GM23338 (cell line): ENCODE results near the gene PTPRO. TPM values are rescaled to one million over a fixed set of nuclear protein-coding genes. Genes with fewer than 3 reads are reported as not detected.

Experiments used
- ATAC-seq: fragments of 200-7000 bp; cut with Tn5 transposase; 3 replicates; pipeline ENCODE4 v1.9.1; 2020
- DNase-seq: peaks from one replicate; pipeline ENCODE4 v3.0.0-alpha.2; 2015; ENCODE audit warnings: low spot score
- H2AFZ ChIP-seq: fragments of 200-600 bp; sonication (generic); 2 replicates; pipeline ENCODE4 v1.8.0; 2016; ENCODE audit warnings: antibody characterized with exemption, mild to moderate bottlenecking, moderate library complexity
- H3F3A ChIP-seq: fragments of 200-600 bp; sonication (generic); replicated peaks from 2 replicates; pipeline ENCODE4 v1.8.0; 2017; ENCODE audit warnings: antibody characterized with exemption, mixed run types, low read depth
- H3K27ac ChIP-seq: fragments of 200-600 bp; sonication (generic); 2 replicates; pipeline ENCODE4 v1.6.1; 2016; ENCODE audit warnings: low read depth
- H3K27me3 ChIP-seq: fragments of 200-600 bp; sonication (generic); 2 replicates; pipeline ENCODE4 v1.8.0; 2016; ENCODE audit warnings: mild to moderate bottlenecking, mixed run types, moderate library complexity; ENCODE audit not compliant: insufficient read depth
- H3K36me3 ChIP-seq: fragments of 200-600 bp; sonication (generic); 2 replicates; pipeline ENCODE4 v1.8.0; 2016; ENCODE audit warnings: mild to moderate bottlenecking; ENCODE audit not compliant: insufficient read depth
- H3K4me1 ChIP-seq: fragments of 200-600 bp; sonication (generic); 2 replicates; pipeline ENCODE4 v1.8.0; 2016; ENCODE audit warnings: mild to moderate bottlenecking, moderate library complexity; ENCODE audit not compliant: insufficient read depth
- H3K4me2 ChIP-seq: fragments of 200-600 bp; sonication (generic); 2 replicates; pipeline ENCODE4 v1.7.1; 2017; ENCODE audit warnings: mixed run types
- H3K4me3 ChIP-seq: fragments of 200-600 bp; sonication (generic); 2 replicates; pipeline ENCODE4 v1.6.1; 2016; ENCODE audit warnings: mixed run types
- H3K79me2 ChIP-seq: fragments of 200-600 bp; sonication (generic); replicated peaks from 2 replicates; pipeline ENCODE4 v1.8.0; 2017; ENCODE audit warnings: mild to moderate bottlenecking; ENCODE audit not compliant: insufficient read depth
- H3K9me2 ChIP-seq: fragments of 200-600 bp; sonication (generic); 2 replicates; pipeline ENCODE4 v1.8.0; 2017; ENCODE audit not compliant: insufficient read depth
- H4K20me1 ChIP-seq: fragments of 200-600 bp; sonication (generic); replicated peaks from 2 replicates; pipeline ENCODE4 v1.8.0; 2017; ENCODE audit warnings: mild to moderate bottlenecking; ENCODE audit not compliant: insufficient read depth
- H3K27ac Mint-ChIP-seq: 2 replicates; pipeline ENCODE4 v1.8.0; 2020; ENCODE audit warnings: inconsistent platforms, mild to moderate bottlenecking, moderate library complexity, mixed read lengths
- H3K27me3 Mint-ChIP-seq: 3 replicates; pipeline ENCODE4 v1.8.0; 2022; ENCODE audit warnings: low read depth, mild to moderate bottlenecking, moderate library complexity, mixed read lengths, inconsistent platforms; ENCODE audit not compliant: insufficient read depth, poor library complexity
- H3K36me3 Mint-ChIP-seq: 3 replicates; pipeline ENCODE4 v1.8.0; 2021; ENCODE audit warnings: low read depth, mild to moderate bottlenecking, inconsistent platforms, moderate library complexity, mixed read lengths
- H3K4me1 Mint-ChIP-seq: 3 replicates; pipeline ENCODE4 v1.8.0; 2020; ENCODE audit warnings: mild to moderate bottlenecking, inconsistent platforms, mixed read lengths
- H3K4me3 Mint-ChIP-seq: 3 replicates; pipeline ENCODE4 v1.8.0; 2021; ENCODE audit warnings: moderate library complexity, mild to moderate bottlenecking, inconsistent platforms, mixed read lengths
- H3K9me3 Mint-ChIP-seq: 3 replicates; pipeline ENCODE4 v1.8.0; 2020; ENCODE audit warnings: moderate library complexity, mild to moderate bottlenecking, inconsistent platforms, mixed read lengths
- CTCF ChIP-seq, 2 experiments: fragments of 200-600 bp in 1 of 2; sonication (generic) in 1 of 2; conservative IDR thresholded peaks; 2 replicates each; pipeline versions ENCODE4 v1.5.1 to v1.6.1; 2016 to 2017; ENCODE audit warnings: antibody characterized with exemption in 2 of 2, low read depth in 2 of 2, mild to moderate bottlenecking in 2 of 2, moderate library complexity in 1 of 2
- ZNF462 ChIP-seq: fragments of 250-450 bp; sonication (Bioruptor Pico); IDR thresholded peaks from 2 replicates; pipeline ENCODE4 v1.5.0; 2020; ENCODE audit warnings: mild to moderate bottlenecking, moderate library complexity
- polyA plus RNA-seq: library from polyadenylated mRNA; unstranded; fragments of >200 nt; fragmentation: Nextera tagmentation; extraction: Ambion mirVana; gene quantifications from 2 replicates; pipeline ENCODE4 v1.2.1, GENCODE V29; 2016
- total RNA-seq: library from RNA; depleted of rRNA; stranded (reverse); fragments of >200 nt; shearing (Covaris generic); gene quantifications from 2 replicates; pipeline ENCODE4 v1.2.3, GENCODE V29; 2014

Gene PTPRO
- total and polyA plus RNA-seq, 2 experiments from 2014 or later: 1.4 to 1.5 TPM

- TF ChIP-seq ZNF462 (no peak), CTCF (conservative IDR thresholded peaks at IDR 0.05; ENCODE audit: low read depth in 2 of 2) (no peak)
These were observed 233.1 kb downstream of the PTPRO start (continued) for GRCh38 chr12:15555446-15555845.

- H3K27me3 Mint-ChIP-seq: no peaks in the 10 kb centered on the region
- Histone ChIP-seq H3K4me2 (no peak overlapping the region), H3K79me2 (no peaks in the 10 kb centered on the region), H3F3A (no peaks in the 10 kb centered on the region), H3K27me3 (no peaks in the 10 kb centered on the region), H3K4me1 (no peaks in the 10 kb centered on the region), H3K9me2 (no peaks in the 10 kb centered on the region), H3K27ac (no peak overlapping the region), H4K20me1 (no peaks in the 10 kb centered on the region), H2AFZ (no peak overlapping the region), H3K36me3 (no peaks in the 10 kb centered on the region), H3K4me3 (no peak overlapping the region)
- H3K4me3 Mint-ChIP-seq: no peak overlapping the region
- no peak for ATAC-seq
- H3K27ac Mint-ChIP-seq: no peak overlapping the region
- H3K36me3 Mint-ChIP-seq: no peaks in the 10 kb centered on the region
- no peaks in the 10 kb centered on the region for H3K4me1 Mint-ChIP-seq
- H3K9me3 Mint-ChIP-seq: no peaks in the 10 kb centered on the region
- DNase-seq: no peak
- TF ChIP-seq CTCF (conservative IDR thresholded peaks at IDR 0.05; ENCODE audit: low read depth in 2 of 2) (no peak), ZNF462 (no peak)
These were observed 234.2 kb downstream of the PTPRO start for GRCh38 chr12:15556411-15557102.
